Uterus (tissue), 2 donors: ENCODE measurements around the gene RAB3IL1.

Source experiments
- CTCF ChIP-seq, 4 experiments: fragments of 200-600 bp in 2 of 4; fragments of 450-650 bp in 2 of 4; sonication (generic) in 2 of 4; IDR thresholded peaks; one replicate each; pipeline ENCODE4 v1.5.1; 2016 to 2019; ENCODE audit warnings: antibody characterized with exemption in 4 of 4, mild to moderate bottlenecking in 2 of 4, moderate library complexity in 1 of 4
- POLR2A ChIP-seq, 2 donors: fragments of 450-650 bp; IDR thresholded peaks; one replicate each; pipeline ENCODE4 v1.6.1; 2016; ENCODE audit warnings: antibody characterized with exemption in 2 of 2, mild to moderate bottlenecking in 1 of 2, moderate library complexity in 1 of 2

DNA sequence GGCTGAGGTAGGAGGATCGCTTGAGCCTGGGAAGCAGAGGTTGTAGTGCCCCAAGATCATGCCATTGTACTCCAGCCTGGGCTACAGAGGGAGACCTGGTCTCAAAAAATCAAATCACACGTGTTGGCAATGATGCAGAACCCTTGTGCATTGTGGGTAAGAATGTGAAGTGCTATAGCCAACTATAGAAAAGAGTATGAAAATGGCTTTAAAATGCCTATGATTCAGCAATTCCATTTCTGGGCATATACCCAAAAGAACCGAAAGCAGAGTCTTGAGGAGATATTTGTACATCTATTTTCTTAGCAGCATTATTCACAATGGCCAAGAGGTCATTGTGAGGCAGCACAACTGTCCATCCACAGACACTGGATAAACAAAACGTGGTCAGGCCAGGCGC, 23.4 kb downstream of the RAB3IL1 start:
- TF ChIP-seq CTCF (IDR thresholded peaks at IDR 0.05) (no peak), POLR2A (IDR thresholded peaks at IDR 0.05) (no peak)
